Measurements from ENCODE around the gene RGS19.
A peak's percentile ranks its signal among the peaks of the same experiment; 100 is the strongest.

The RGS19 gene

GRCh38 chr20:64104667-64105451 is 25.5 kb upstream of the RGS19 start:
- Histone ChIP-seq H3K27me3 (ENCODE audit: insufficient read depth, low read depth, severe bottlenecking) (no peaks in the 10 kb centered on the region), H3K9me3 (ENCODE audit: severe bottlenecking) (no peaks in the 10 kb centered on the region), H3K27ac (no peak overlapping the region), H3K4me3 (ENCODE audit: low read depth, low read length) (no peak overlapping the region), H3K36me3 (no peaks in the 10 kb centered on the region)
- no peak for DNase-seq
- TF ChIP-seq, protein P1, sequence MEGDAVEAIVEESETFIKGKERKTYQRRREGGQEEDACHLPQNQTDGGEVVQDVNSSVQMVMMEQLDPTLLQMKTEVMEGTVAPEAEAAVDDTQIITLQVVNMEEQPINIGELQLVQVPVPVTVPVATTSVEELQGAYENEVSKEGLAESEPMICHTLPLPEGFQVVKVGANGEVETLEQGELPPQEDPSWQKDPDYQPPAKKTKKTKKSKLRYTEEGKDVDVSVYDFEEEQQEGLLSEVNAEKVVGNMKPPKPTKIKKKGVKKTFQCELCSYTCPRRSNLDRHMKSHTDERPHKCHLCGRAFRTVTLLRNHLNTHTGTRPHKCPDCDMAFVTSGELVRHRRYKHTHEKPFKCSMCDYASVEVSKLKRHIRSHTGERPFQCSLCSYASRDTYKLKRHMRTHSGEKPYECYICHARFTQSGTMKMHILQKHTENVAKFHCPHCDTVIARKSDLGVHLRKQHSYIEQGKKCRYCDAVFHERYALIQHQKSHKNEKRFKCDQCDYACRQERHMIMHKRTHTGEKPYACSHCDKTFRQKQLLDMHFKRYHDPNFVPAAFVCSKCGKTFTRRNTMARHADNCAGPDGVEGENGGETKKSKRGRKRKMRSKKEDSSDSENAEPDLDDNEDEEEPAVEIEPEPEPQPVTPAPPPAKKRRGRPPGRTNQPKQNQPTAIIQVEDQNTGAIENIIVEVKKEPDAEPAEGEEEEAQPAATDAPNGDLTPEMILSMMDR (IDR thresholded peaks at IDR 0.05; ENCODE audit: low read depth, low read length) = no peak

DNA sequence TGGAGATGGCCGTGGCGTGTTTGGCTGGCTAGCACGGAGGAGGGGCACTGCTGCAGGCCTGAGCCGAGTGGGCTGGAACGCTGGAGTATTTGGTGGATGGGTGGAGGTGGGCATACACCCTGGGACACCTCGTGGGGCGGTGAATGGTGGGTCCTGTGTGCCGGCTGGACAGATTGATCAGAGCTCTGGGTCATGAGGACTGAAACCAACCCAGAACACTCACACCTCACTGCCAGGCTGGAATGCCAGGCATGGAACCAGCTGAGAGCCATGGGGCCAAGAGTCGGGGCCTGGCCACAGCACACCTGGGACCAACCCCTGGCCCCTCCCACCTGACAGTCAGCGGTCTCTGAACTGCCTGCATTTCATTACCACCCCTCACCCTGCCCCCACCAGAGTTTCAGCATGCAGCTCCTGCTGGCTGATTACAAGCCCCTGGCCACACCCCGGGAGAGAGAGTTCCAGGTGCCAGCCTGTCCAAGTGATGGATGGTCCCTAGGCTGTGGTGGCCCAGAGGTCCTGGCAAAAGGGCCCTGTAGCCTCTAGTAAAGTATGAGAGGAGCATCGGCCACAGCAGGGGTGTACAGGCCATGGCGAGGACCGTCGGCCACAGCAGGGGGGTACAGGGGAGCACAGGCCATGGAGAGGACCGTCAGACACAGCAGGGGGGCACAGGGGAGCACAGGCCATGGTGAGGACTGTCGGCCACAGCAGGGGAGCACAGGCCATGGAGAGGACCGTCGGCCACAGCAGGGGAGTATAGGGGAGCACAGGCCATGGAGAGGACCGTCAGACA is 24.8 kb upstream of the RGS19 start:
- no peak overlapping the region for H3K27ac ChIP-seq
- H3K27me3 ChIP-seq (ENCODE audit: insufficient read depth, low read depth, severe bottlenecking) = no peaks in the 10 kb centered on the region
- TF ChIP-seq, protein P1 (IDR thresholded peaks at IDR 0.05; ENCODE audit: low read depth, low read length) = no peak
- no peaks in the 10 kb centered on the region for H3K36me3 ChIP-seq
- no peak for DNase-seq
- no peak overlapping the region for H3K4me3 ChIP-seq (ENCODE audit: low read depth, low read length)
- H3K9me3 ChIP-seq (ENCODE audit: severe bottlenecking) = no peaks in the 10 kb centered on the region

- no peaks in the 10 kb centered on the region for H3K36me3 ChIP-seq
- TF ChIP-seq, protein P1 (IDR thresholded peaks at IDR 0.05; ENCODE audit: low read depth, low read length) = no peak
- DNase-seq = peak; percentile 60
- no peaks in the 10 kb centered on the region for H3K9me3 ChIP-seq (ENCODE audit: severe bottlenecking)
- H3K27ac ChIP-seq = no peak overlapping the region; the same call in 1 of the 2 replicates
- no peaks in the 10 kb centered on the region for H3K27me3 ChIP-seq (ENCODE audit: insufficient read depth, low read depth, severe bottlenecking)
- H3K4me3 ChIP-seq (ENCODE audit: low read depth, low read length) = peak overlapping the region; percentile 56
Measured at GRCh38 chr20:64102647-64103354, 23.5 kb upstream of the RGS19 start.

DNA sequence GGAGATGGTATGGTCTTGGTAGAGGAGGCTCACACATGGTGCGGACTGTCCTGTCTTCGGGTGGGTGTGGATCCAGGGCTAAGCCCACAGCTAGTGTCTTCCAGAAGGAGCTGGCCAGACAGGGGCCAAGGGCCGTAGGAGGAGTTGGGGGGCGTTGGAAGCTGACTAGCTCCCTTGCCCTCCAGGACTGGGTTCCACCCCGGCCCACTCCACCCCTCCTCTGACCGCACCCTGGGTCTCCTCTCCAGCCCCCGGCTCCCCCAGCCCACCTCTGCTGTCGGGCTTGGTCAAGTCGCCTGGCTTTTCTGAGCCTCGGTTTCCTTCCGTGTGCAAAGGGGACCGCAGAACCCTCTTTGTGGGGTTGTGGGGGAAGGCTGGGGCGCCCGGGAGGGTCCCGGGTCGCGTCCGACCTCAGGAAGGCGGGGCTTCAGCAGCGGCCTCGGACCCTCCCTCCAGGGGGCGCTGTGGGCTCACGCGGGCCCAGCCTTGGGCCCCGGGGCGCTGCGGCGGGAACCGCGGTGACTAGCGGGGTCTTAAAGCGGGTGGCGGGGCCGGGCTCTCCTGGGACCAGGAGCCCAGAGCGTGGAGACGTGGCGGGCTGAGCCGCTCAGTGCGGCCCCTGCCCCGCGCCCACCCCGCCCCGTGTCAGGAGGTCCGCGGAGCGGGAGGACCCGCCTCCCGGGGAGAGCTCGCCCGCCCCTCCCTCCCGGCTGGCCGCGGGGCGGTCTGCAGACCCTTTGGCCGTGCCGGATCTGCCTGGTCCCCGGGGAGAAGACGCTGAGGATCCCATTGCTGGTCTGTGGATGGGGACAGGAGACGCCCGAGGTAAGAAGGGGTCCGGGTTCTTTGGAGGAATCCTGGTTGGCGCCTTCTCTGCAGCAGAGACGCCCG is 22.7 kb upstream of the RGS19 start:
- TF ChIP-seq, protein P1 (IDR thresholded peaks at IDR 0.05; ENCODE audit: low read depth, low read length) = peak; percentile 75
- DNase-seq = peak; percentile 53
- peak overlapping the region; percentile 56 for H3K27ac ChIP-seq
- H3K9me3 ChIP-seq (ENCODE audit: severe bottlenecking) = no peaks in the 10 kb centered on the region
- H3K27me3 ChIP-seq (ENCODE audit: insufficient read depth, low read depth, severe bottlenecking) = no peaks in the 10 kb centered on the region
- H3K36me3 ChIP-seq = no peaks in the 10 kb centered on the region
- H3K4me3 ChIP-seq (ENCODE audit: low read depth, low read length) = peak overlapping the region; percentile 56

Data from WERI-Rb-1 (cell line).